ENCODE measurements around the gene MARK2.

The MARK2 gene

GRCh38 chr11:63937713-63938478, 99.0 kb downstream of the MARK2 start:
- no peak for DNase-seq

- peak; percentile 90 for DNase-seq
Observed at GRCh38 chr11:63938479-63939396, 99.8 kb downstream of the MARK2 start, which contains the start of gene NAA40. Gene NAA40, plus strand, starts transcription at chr11:63939002. Its CDS starts 95 bp downstream, at chr11:63939097.

GRCh38 chr11:63939397-63939891, 100.5 kb downstream of the MARK2 start:
- no peak for DNase-seq

- no peak for DNase-seq
Observed at GRCh38 chr11:63940786-63941185, 101.9 kb downstream of the MARK2 start.

- DNase-seq: no peak
Observed at GRCh38 chr11:63941901-63942300, 103.0 kb downstream of the MARK2 start.

GRCh38 chr11:63942803-63943202, 103.9 kb downstream of the MARK2 start:
- DNase-seq: no peak

- no peak for DNase-seq
Observed at GRCh38 chr11:63944987-63945386, 106.1 kb downstream of the MARK2 start.

- DNase-seq: peak; percentile 84
Observed at GRCh38 chr11:63945477-63946163, 106.7 kb downstream of the MARK2 start.

- no peak for DNase-seq
Observed at GRCh38 chr11:63951779-63952536, 113.0 kb downstream of the MARK2 start.

GRCh38 chr11:63952570-63952969, 113.7 kb downstream of the MARK2 start:
- no peak for DNase-seq

GRCh38 chr11:63958008-63958407, 119.1 kb downstream of the MARK2 start:
- DNase-seq: no peak

Measured in midbrain (tissue), 1 donor.